Peyer's patch (tissue), 4 donors: ENCODE data around the gene MAPK1IP1L.

Experiments used
- POLR2A ChIP-seq, 2 donors: fragments of 450-650 bp; IDR thresholded peaks; one replicate each; pipeline ENCODE4 v1.5.1; 2017; ENCODE audit warnings: antibody characterized with exemption in 2 of 2, mild to moderate bottlenecking in 2 of 2, moderate library complexity in 2 of 2
- TF ChIP-seq, protein P1 (sequence below), 6 experiments: fragments of 450-650 bp in 4 of 6; fragments of 200-600 bp in 2 of 6; sonication (generic) in 1 of 6; IDR thresholded peaks; one replicate each; pipeline ENCODE4 v1.5.1; 2017 to 2019; ENCODE audit warnings: antibody characterized with exemption in 6 of 6, mild to moderate bottlenecking in 3 of 6, moderate library complexity in 1 of 6

GRCh38 chr14:55092341-55092740 is 40.9 kb downstream of the MAPK1IP1L start:
- TF ChIP-seq, protein P1, sequence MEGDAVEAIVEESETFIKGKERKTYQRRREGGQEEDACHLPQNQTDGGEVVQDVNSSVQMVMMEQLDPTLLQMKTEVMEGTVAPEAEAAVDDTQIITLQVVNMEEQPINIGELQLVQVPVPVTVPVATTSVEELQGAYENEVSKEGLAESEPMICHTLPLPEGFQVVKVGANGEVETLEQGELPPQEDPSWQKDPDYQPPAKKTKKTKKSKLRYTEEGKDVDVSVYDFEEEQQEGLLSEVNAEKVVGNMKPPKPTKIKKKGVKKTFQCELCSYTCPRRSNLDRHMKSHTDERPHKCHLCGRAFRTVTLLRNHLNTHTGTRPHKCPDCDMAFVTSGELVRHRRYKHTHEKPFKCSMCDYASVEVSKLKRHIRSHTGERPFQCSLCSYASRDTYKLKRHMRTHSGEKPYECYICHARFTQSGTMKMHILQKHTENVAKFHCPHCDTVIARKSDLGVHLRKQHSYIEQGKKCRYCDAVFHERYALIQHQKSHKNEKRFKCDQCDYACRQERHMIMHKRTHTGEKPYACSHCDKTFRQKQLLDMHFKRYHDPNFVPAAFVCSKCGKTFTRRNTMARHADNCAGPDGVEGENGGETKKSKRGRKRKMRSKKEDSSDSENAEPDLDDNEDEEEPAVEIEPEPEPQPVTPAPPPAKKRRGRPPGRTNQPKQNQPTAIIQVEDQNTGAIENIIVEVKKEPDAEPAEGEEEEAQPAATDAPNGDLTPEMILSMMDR (IDR thresholded peaks at IDR 0.05) = no peak
- TF ChIP-seq POLR2A (IDR thresholded peaks at IDR 0.05) = no peak
